Common myeloid progenitor, CD34-positive (primary cell): ENCODE results near the gene SEMA3C.

Experiments used
- CTCF ChIA-PET: fragments of 350-600 bp; sonication (Branson Sonifier 250); formaldehyde crosslinking; loops from one replicate; lab custom pipeline; 2021; ENCODE audit warnings: antibody characterized with exemption; lab: Charles Lee
- POLR2A ChIA-PET: fragments of 350-600 bp; sonication (Branson Sonifier 250); formaldehyde crosslinking; loops from one replicate; lab custom pipeline; 2021; ENCODE audit warnings: antibody characterized with exemption; lab: Charles Lee
- DNase-seq, 3 donors: peaks; one replicate each; pipeline versions ENCODE4 v3.0.0 to v3.0.0-alpha.2; 2013
- H3K27ac ChIP-seq, 2 experiments: 1 replicate in 1 of 2; 2 replicates in 1 of 2; pipeline ENCODE4 v1.7.0; 2013; ENCODE audit warnings: inconsistent platforms in 2 of 2, low read length in 2 of 2, mild to moderate bottlenecking in 2 of 2, low read depth in 1 of 2, moderate library complexity in 1 of 2; ENCODE audit not compliant: severe bottlenecking in 2 of 2, insufficient read depth in 1 of 2, poor library complexity in 1 of 2
- H3K27me3 ChIP-seq, 5 experiments: replicated peaks in 2 of 5; 1 replicate in 3 of 5; 2 replicates in 2 of 5; pipeline versions ENCODE4 v1.6.1 to v1.7.0; 2013; ENCODE audit warnings: low read length in 4 of 5, mild to moderate bottlenecking in 2 of 5, moderate library complexity in 2 of 5, inconsistent platforms in 1 of 5; ENCODE audit not compliant: insufficient read depth in 5 of 5, control insufficient read depth in 4 of 5
- H3K36me3 ChIP-seq, 4 experiments: 1 replicate in 2 of 4; 2 replicates in 2 of 4; pipeline versions ENCODE4 v1.6.1 to v1.7.0; 2013; ENCODE audit warnings: low read length in 3 of 4, control low read depth in 1 of 4, mild to moderate bottlenecking in 1 of 4; ENCODE audit not compliant: control insufficient read depth in 4 of 4, insufficient read depth in 4 of 4
- H3K4me1 ChIP-seq, 4 experiments: 1 replicate in 3 of 4; 2 replicates in 1 of 4; pipeline versions ENCODE4 v1.6.1 to v1.7.1; 2013; ENCODE audit warnings: low read length in 3 of 4, mild to moderate bottlenecking in 3 of 4, control low read depth in 1 of 4, inconsistent platforms in 1 of 4, moderate library complexity in 1 of 4; ENCODE audit not compliant: control insufficient read depth in 4 of 4, insufficient read depth in 4 of 4; ENCODE audit errors: control extremely low read depth in 1 of 4
- H3K4me3 ChIP-seq, 7 experiments: 1 replicate in 4 of 7; 2 replicates in 3 of 7; pipeline versions ENCODE4 v1.5.1 to v1.7.0; 2013; ENCODE audit warnings: mild to moderate bottlenecking in 7 of 7, low read length in 6 of 7, moderate library complexity in 6 of 7, inconsistent platforms in 2 of 7, low read depth in 2 of 7, control low read depth in 1 of 7; ENCODE audit not compliant: insufficient read depth in 4 of 7, control insufficient read depth in 1 of 7; ENCODE audit errors: extremely low read depth in 1 of 7
- H3K9me3 ChIP-seq, 5 experiments: 1 replicate in 4 of 5; 2 replicates in 1 of 5; pipeline versions ENCODE4 v1.6.1 to v1.7.1; 2013; ENCODE audit warnings: low read length in 4 of 5, mild to moderate bottlenecking in 2 of 5, inconsistent platforms in 1 of 5, low read depth in 1 of 5, moderate library complexity in 1 of 5; ENCODE audit not compliant: control insufficient read depth in 4 of 5, insufficient read depth in 2 of 5; ENCODE audit errors: control extremely low read depth in 1 of 5
- WGBS: methylation state at CpG from one replicate; pipeline ENCODE4 v1.1.5; 2013; ENCODE audit not compliant: insufficient coverage; 5-methylcytosine and 5-hydroxymethylcytosine counted together

The SEMA3C gene

DNA sequence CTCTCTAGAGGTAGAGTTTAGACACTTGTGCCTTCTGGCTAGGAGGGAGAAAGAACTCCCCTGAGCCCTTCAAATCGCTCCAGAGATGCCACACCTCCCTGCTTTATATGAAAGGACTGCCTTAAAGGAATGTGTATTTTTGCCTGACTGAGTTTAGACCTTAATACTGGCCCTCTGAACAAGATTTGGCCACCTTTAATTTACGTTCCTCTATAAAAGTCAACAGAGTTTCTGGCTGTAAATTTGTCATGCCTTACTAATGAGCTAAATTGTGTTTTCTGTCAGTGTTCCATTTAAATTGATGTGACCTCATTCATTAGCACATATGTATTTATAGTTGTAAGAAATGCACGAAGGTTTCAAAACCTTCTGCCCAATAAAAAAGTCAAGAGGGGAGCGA is 48.0 kb downstream of the SEMA3C start:
- 83% methylated on average over 1 of the region's 4 CpGs for WGBS
- H3K4me3 ChIP-seq = no peak overlapping the region
- H3K36me3 ChIP-seq = no peaks in the 10 kb centered on the region
- H3K27ac ChIP-seq = no peak overlapping the region
- H3K4me1 ChIP-seq = no peaks in the 10 kb centered on the region
- no peaks in the 10 kb centered on the region for H3K9me3 ChIP-seq
- H3K27me3 ChIP-seq = no peaks in the 10 kb centered on the region
- no peak for DNase-seq
- CTCF ChIA-PET = no interaction called here
- POLR2A ChIA-PET = no interaction called here

DNA sequence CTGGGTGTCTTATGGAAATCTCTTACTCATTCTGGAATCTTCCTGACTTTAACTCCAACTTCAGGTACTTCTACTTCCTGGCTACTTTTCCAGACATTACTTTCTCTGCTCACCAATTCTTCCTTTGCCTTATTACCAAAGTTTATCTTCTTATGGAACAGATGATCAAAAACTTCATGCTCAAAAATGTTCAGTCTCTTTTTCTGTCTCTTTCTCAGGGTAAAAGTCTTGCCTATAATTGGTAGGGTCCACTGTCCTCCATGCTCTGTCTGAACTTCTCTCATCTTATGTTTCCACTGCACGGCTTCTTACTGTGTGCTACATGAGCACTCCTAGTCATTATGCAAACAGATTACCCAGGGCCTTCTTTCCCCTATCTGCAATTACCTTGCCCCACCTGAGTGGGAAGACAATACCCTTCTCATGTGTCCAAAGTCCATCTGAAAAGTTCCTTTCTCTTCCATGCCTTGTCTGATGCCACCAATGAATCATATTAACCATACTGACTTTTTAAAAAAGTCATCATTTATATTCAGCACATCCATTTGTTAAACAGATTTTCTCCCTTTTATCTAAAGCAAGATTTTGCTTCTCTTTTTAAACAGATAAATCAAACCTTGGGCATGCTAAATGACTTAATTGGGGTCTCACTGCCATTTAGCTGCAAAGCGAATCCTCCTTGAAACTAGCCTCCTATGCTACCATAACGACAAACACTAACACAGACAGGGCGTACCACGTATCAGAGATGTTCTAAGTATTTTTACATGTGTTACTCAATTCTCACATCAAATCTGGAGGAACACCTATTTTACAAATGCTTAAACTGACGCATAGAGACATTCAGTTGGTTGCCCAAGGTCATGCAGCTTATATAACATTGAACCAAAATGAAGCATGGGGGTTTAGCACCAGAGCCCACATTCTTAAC is 48.8 kb downstream of the SEMA3C start:
- Histone ChIP-seq H3K36me3 (no peaks in the 10 kb centered on the region), H3K9me3 (no peaks in the 10 kb centered on the region), H3K27me3 (no peaks in the 10 kb centered on the region), H3K4me3 (no peak overlapping the region), H3K4me1 (no peaks in the 10 kb centered on the region), H3K27ac (no peak overlapping the region)
- CTCF ChIA-PET = no interaction called here
- no peak for DNase-seq
- whole genome bisulfite sequencing = 97% methylated on average over 6 of the region's 6 CpGs
- POLR2A ChIA-PET = no interaction called here

DNA sequence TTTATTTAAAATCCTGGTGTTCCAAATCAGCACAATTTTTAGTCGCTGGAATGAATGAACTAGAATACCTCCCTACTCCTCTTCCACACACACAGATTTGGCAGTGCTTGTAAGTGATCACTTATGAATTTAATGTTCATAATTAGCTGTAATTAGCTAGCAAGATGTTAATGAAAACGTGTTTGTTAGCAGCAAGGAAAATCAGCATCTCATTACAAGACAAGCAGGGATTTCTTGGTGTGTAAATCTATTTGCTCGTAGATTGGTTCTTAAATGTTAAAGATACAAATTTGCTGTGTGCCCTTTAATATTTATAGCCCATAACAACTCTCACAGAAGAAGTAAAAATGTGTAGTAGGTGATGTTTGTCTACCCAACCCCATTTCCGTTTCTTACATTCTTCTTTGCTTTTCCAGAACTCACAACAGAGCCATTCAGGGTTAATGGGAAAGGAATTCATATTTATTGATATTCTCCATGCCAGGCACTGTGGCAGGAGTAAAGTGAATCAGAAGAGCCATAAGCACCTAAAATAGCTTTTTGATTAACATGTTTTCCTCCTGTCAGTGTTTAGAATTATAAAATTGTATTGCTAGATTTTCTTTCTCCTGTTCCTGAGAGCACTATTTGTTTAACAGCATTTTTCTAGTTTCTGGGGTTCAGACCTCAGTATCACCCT is 49.6 kb downstream of the SEMA3C start:
- ChIA-PET POLR2A (no interaction called here), CTCF (no interaction called here)
- no peaks in the 10 kb centered on the region for H3K27me3 ChIP-seq
- H3K4me3 ChIP-seq = no peak overlapping the region
- no peaks in the 10 kb centered on the region for H3K9me3 ChIP-seq
- WGBS = no CpG with 5 or more reads among the region's 4 CpGs
- H3K4me1 ChIP-seq = no peaks in the 10 kb centered on the region
- H3K27ac ChIP-seq = no peak overlapping the region
- no peak for DNase-seq
- H3K36me3 ChIP-seq = no peaks in the 10 kb centered on the region

DNA sequence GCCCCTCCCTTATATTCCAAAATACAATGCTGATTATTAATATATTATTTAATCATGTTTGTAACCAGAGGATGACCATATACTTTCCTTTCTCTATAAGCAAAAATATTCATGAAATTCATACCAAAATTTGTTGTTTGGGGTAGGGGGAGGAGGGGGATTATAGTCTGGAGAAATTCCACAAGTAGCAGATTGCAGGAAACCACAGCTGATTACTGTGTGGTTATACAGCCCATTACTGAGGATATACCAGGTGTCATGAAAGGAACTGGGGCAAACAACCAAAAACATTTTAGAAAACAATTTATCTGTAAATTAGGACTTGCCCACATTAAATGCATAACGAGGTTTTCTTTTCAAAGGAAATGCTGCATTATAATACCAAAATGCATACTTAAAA is 50.3 kb downstream of the SEMA3C start:
- no CpG with 5 or more reads among the region's 1 CpG for WGBS
- CTCF ChIA-PET = no interaction called here

DNA sequence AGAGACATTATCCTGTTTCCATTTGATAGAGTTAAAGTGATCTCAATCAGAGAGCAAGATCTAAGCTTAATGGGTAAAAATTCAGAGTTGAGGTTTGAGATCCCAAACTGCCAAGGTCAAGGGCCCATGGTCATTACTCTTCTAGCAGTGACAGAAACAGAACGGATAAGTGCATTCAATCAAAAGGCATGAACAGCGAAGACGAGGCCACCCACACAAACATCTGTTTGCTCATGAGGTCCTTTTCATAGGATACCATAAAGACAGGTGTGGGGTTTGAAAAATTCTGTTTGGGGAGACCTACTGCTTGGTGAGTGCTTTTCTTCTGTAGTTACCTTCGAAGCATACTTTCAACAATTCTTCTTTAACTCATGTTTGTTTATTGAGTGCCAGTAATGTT is 58.3 kb downstream of the SEMA3C start:
- Histone ChIP-seq H3K27me3 (no peaks in the 10 kb centered on the region), H3K27ac (no peak overlapping the region), H3K4me3 (no peak overlapping the region), H3K4me1 (no peaks in the 10 kb centered on the region), H3K9me3 (peaks cover 0 to 5% (median 0%) of the 10 kb centered on the region in 5 experiments), H3K36me3 (no peaks in the 10 kb centered on the region)
- ChIA-PET POLR2A (no interaction called here), CTCF (no interaction called here)
- 100% methylated on average over 2 of the region's 4 CpGs for WGBS
- DNase-seq = no peak

More for the DNA sequence above, 50.3 kb downstream of the SEMA3C start:
- Histone ChIP-seq H3K27ac (no peak overlapping the region), H3K4me1 (no peaks in the 10 kb centered on the region), H3K27me3 (no peaks in the 10 kb centered on the region), H3K36me3 (no peaks in the 10 kb centered on the region), H3K9me3 (no peaks in the 10 kb centered on the region), H3K4me3 (no peak overlapping the region)
- POLR2A ChIA-PET = no interaction called here
- DNase-seq = peak in 2 of 3 donors; percentile 23 to 38

DNA sequence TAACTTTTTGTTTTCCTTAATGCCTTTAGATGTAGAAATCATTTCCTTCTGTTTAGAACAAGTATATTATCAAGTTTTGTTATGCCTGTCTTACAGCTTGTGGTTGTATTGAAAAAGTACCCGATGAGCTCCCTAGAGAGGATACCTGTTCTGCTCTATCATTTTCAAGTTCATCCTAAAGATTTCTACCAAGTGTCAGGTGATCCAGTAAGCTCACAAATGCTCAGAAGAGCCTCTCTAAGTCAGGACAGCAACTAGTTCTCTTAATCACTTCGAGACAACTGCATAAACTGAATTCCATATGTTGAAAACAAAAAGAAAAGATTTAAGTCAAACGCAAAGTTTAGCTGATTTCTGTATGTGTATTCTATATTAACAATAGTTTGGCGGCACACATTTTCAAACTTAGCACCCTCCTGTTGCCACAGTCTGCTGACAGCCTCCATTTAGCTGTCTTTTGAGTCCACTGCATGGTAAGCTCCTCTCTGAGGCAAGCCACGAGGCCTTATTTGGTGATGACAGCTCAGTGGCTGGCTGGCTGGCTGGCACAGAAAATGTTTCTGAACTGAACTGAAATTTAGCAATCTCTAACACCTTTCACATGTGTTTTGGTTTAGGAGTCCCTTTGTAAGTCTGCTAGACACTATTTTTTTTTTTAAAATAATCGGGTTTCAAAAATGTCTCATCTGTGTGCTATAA is 59.4 kb downstream of the SEMA3C start:
- H3K4me3 ChIP-seq = no peak overlapping the region
- ChIA-PET POLR2A (no interaction called here), CTCF (no interaction called here)
- no peak for DNase-seq
- no peaks in the 10 kb centered on the region for H3K4me1 ChIP-seq
- no peaks in the 10 kb centered on the region for H3K27me3 ChIP-seq
- peaks cover 0 to 5% (median 0%) of the 10 kb centered on the region in 5 experiments for H3K9me3 ChIP-seq
- no peak overlapping the region for H3K27ac ChIP-seq
- WGBS = 100% methylated on average over 1 of the region's 6 CpGs
- no peaks in the 10 kb centered on the region for H3K36me3 ChIP-seq
